Measurements from ENCODE around the gene BMP5.

DNA sequence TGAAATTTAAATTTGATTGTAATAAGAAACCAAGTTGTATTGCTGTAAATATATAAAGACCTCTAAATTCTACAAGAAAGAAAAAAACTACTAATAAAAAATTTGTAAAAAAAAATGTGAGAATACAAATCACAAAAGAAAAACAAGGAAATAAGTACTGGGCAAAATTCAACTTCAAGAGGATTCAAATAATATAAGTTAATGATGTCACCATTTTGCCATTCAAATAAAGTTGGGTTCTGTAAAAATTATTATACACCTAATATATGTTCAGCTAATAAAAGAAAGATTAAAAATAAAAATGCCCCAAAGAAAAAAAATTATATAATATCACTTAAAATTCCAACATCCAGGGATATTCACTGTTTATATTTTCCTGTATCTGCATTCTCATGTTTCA lies 47.0 kb upstream of the BMP5 start:
- TF ChIP-seq BACH1 (tag; IDR thresholded peaks at IDR 0.05) (no peak), CBFB (CRISPR knock-in tag; IDR thresholded peaks at IDR 0.05) (no peak), L3MBTL2 (IDR thresholded peaks at IDR 0.05) (no peak), KLF6 (CRISPR knock-in tag; IDR thresholded peaks at IDR 0.05; ENCODE audit: borderline replicate concordance) (no peak), EP300 (IDR thresholded peaks at IDR 0.05; ENCODE audit: low read length) (no peak), CTCF (IDR thresholded peaks at IDR 0.05 in 2 of 3, conservative IDR thresholded peaks at IDR 0.05 in 1 of 3; ENCODE audit: insufficient read depth in 2 of 3, low read depth in 1 of 3, low read length in 3 of 3) (no peak), TARDBP (IDR thresholded peaks at IDR 0.05) (no peak), ZNF146 (CRISPR knock-in tag; IDR thresholded peaks at IDR 0.05; ENCODE audit: unreplicated experiment) (no peak), NRF1 (conservative IDR thresholded peaks at IDR 0.05 in 1 of 2, IDR thresholded peaks at IDR 0.05 in 1 of 2) (no peak), MYC (IDR thresholded peaks at IDR 0.05; ENCODE audit: low read depth, low read length) (no peak), MYC (CRISPR knock-in tag; IDR thresholded peaks at IDR 0.05; ENCODE audit: borderline replicate concordance, low read depth) (no peak)
- TF ChIP-seq, protein P1, sequence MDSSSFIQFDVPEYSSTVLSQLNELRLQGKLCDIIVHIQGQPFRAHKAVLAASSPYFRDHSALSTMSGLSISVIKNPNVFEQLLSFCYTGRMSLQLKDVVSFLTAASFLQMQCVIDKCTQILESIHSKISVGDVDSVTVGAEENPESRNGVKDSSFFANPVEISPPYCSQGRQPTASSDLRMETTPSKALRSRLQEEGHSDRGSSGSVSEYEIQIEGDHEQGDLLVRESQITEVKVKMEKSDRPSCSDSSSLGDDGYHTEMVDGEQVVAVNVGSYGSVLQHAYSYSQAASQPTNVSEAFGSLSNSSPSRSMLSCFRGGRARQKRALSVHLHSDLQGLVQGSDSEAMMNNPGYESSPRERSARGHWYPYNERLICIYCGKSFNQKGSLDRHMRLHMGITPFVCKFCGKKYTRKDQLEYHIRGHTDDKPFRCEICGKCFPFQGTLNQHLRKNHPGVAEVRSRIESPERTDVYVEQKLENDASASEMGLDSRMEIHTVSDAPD (CRISPR knock-in tag; IDR thresholded peaks at IDR 0.05): no peak

All from K562 (cell line).